HepG2 (cell line): ENCODE measurements around the gene TBC1D7. TPM values are rescaled to one million over a fixed set of nuclear protein-coding genes. Genes with fewer than 3 reads are reported as not detected.

Source experiments
- ATAC-seq: fragments of 200-7000 bp; cut with Tn5 transposase; 3 replicates; pipeline ENCODE4 v1.9.1; 2020; ENCODE audit warnings: mild to moderate bottlenecking, moderate library complexity
- BruUV-seq: library from RNA; stranded (reverse); fragments of 400-500 nt; replicated peaks from 2 replicates; lab custom pipeline; 2021; lab: Mats Ljungman, UMichigan
- CTCF ChIA-PET: fragments of 300-600 bp; formaldehyde crosslinking; extraction: SDS; loops from one replicate; lab custom pipeline; 2021; ENCODE audit warnings: low total read pairs, inconsistent platforms, low intra/inter-chr PET ratio; lab: Yijun Ruan, JAX
- POLR2A ChIA-PET: fragments of 350-600 bp; sonication (Branson Sonifier 250); formaldehyde crosslinking; loops from one replicate; lab custom pipeline; 2020; ENCODE audit warnings: antibody characterized with exemption, inconsistent platforms; lab: Yijun Ruan, JAX
- DNase-seq: peaks from one replicate; pipeline ENCODE4 v3.0.0-alpha.2; 2015; ENCODE audit warnings: low spot score
- FAIRE-seq: peaks from 3 replicates; lab custom pipeline; 2011; peaks lifted over from hg19 to GRCh38; lab: Jason Lieb, UNC
- H2AFZ ChIP-seq: one replicate; pipeline ENCODE4 v1.6.1; 2011; ENCODE audit warnings: low read length, inconsistent platforms
- H3K27ac ChIP-seq: fragments of 300-600 bp; 3 replicates; pipeline ENCODE4 v1.8.0; 2011; ENCODE audit warnings: mixed run types, mild to moderate bottlenecking, mixed read lengths, low read length, inconsistent platforms; ENCODE audit not compliant: insufficient read depth; ENCODE audit errors: extremely low read length
- H3K27me3 ChIP-seq, 2 experiments: fragments of 200-600 bp in 1 of 2; 2 replicates in 1 of 2; 3 replicates in 1 of 2; pipeline versions ENCODE4 v1.6.0 to v1.8.0; 2011; ENCODE audit warnings: low read length in 2 of 2, mild to moderate bottlenecking in 2 of 2, moderate library complexity in 2 of 2, inconsistent platforms in 1 of 2; ENCODE audit not compliant: insufficient read depth in 2 of 2, control insufficient read depth in 1 of 2
- H3K36me3 ChIP-seq, 2 experiments: fragments of 200-600 bp in 1 of 2; replicated peaks in 1 of 2; 2 replicates in 1 of 2; 3 replicates in 1 of 2; pipeline versions ENCODE4 v1.5.1 to v1.8.0; 2011; ENCODE audit warnings: low read length in 2 of 2, inconsistent platforms in 1 of 2; ENCODE audit not compliant: insufficient read depth in 2 of 2, control insufficient read depth in 1 of 2
- H3K4me1 ChIP-seq: 2 replicates; pipeline ENCODE4 v1.5.1; 2012; ENCODE audit warnings: low read length, inconsistent platforms; ENCODE audit not compliant: insufficient read depth
- H3K4me2 ChIP-seq: 2 replicates; pipeline ENCODE4 v1.6.0; 2011; ENCODE audit warnings: low read depth, low read length, inconsistent platforms
- H3K4me3 ChIP-seq, 3 experiments: fragments of 200-600 bp in 1 of 3; sonication (generic), shearing (Covaris generic) in 1 of 3; replicated peaks in 1 of 3; 2 replicates each; pipeline ENCODE4 v1.5.1; 2011 to 2016; ENCODE audit warnings: low read length in 3 of 3, inconsistent platforms in 2 of 3, low read depth in 2 of 3, mild to moderate bottlenecking in 2 of 3, control low read depth in 1 of 3, mixed read lengths in 1 of 3; ENCODE audit not compliant: insufficient read depth in 1 of 3
- H3K79me2 ChIP-seq: one replicate; pipeline ENCODE4 v1.6.1; 2011; ENCODE audit warnings: low read length, inconsistent platforms; ENCODE audit not compliant: insufficient read depth
- H3K9ac ChIP-seq: 2 replicates; pipeline ENCODE4 v1.6.0; 2011; ENCODE audit warnings: mild to moderate bottlenecking, low read depth, low read length, inconsistent platforms; ENCODE audit not compliant: insufficient read depth
- H3K9me3 ChIP-seq: 2 replicates; pipeline ENCODE4 v1.5.1; 2012; ENCODE audit warnings: mild to moderate bottlenecking, low read length
- H4K20me1 ChIP-seq: 2 replicates; pipeline ENCODE4 v1.6.0; 2011; ENCODE audit warnings: inconsistent platforms, mild to moderate bottlenecking, low read length, moderate library complexity; ENCODE audit not compliant: insufficient read depth
- AKAP8 ChIP-seq: sonication (generic); formaldehyde crosslinking; IDR thresholded peaks from 2 replicates; pipeline ENCODE4 v1.5.1; 2020; ENCODE audit warnings: mild to moderate bottlenecking, missing genetic modification reagents
- HMG20B ChIP-seq: conservative IDR thresholded peaks from 2 replicates; pipeline ENCODE4 v1.6.1; 2016; ENCODE audit warnings: missing genetic modification reagents, missing compliant biosample characterization
- HNRNPH1 ChIP-seq: fragments of 200-400 bp; formaldehyde crosslinking; optimal IDR thresholded peaks from 2 replicates; pipeline ENCODE3; 2017; ENCODE audit warnings: mild to moderate bottlenecking, low read depth, low read length
- IKZF1 ChIP-seq: fragments of 450-650 bp; IDR thresholded peaks from 2 replicates; pipeline ENCODE4 v1.7.1; 2016
- ISL2 ChIP-seq: sonication (generic); formaldehyde crosslinking; IDR thresholded peaks from 2 replicates; pipeline ENCODE4 v1.5.0; 2020; ENCODE audit warnings: missing genetic modification reagents
- JARID2 ChIP-seq: sonication (generic); formaldehyde crosslinking; IDR thresholded peaks from 2 replicates; pipeline ENCODE4 v1.8.1; 2023; ENCODE audit warnings: missing genetic modification reagents, inconsistent platforms; ENCODE audit not compliant: insufficient replicate concordance
- MIXL1 ChIP-seq: IDR thresholded peaks from 2 replicates; pipeline ENCODE4 v1.6.1; 2016
- NFE2L2 ChIP-seq: fragments of 150-350 bp; IDR thresholded peaks from 2 replicates; pipeline ENCODE4 v1.6.1; 2014; ENCODE audit warnings: low read length
- PAX8 ChIP-seq: sonication (generic); formaldehyde crosslinking; IDR thresholded peaks from 2 replicates; pipeline ENCODE4 v1.8.0; 2022; ENCODE audit warnings: mild to moderate bottlenecking, missing genetic modification reagents, borderline replicate concordance
- PHF8 ChIP-seq: sonication (generic); formaldehyde crosslinking; IDR thresholded peaks from 2 replicates; pipeline ENCODE4 v1.5.0; 2020; ENCODE audit warnings: missing genetic modification reagents
- PITX1 ChIP-seq: sonication (generic); formaldehyde crosslinking; IDR thresholded peaks from 2 replicates; pipeline ENCODE4 v1.5.1; 2020; ENCODE audit warnings: mild to moderate bottlenecking, missing genetic modification reagents
- PLSCR1 ChIP-seq: sonication (generic); formaldehyde crosslinking; IDR thresholded peaks from 2 replicates; pipeline ENCODE4 v1.5.0; 2020; ENCODE audit warnings: missing genetic modification reagents, mild to moderate bottlenecking, borderline replicate concordance
- TEAD3 ChIP-seq: optimal IDR thresholded peaks from 2 replicates; pipeline ENCODE3; 2016; ENCODE audit warnings: borderline replicate concordance
- ZFP36 ChIP-seq: fragments of 150-350 bp; IDR thresholded peaks from 2 replicates; pipeline ENCODE4 v1.6.1; 2018; ENCODE audit warnings: borderline replicate concordance, low read length, low read depth; ENCODE audit not compliant: partially characterized antibody
- ZNF232 ChIP-seq: sonication (generic); formaldehyde crosslinking; IDR thresholded peaks from 2 replicates; pipeline ENCODE4 v1.4.0; 2020; ENCODE audit warnings: missing genetic modification reagents, borderline replicate concordance
- ZNF567 ChIP-seq: sonication (generic); formaldehyde crosslinking; IDR thresholded peaks from 2 replicates; pipeline ENCODE4 v1.8.1; 2023; ENCODE audit warnings: mild to moderate bottlenecking, missing genetic modification reagents, borderline replicate concordance
- ZNF615 ChIP-seq: sonication (generic); formaldehyde crosslinking; IDR thresholded peaks from 2 replicates; pipeline ENCODE4 v1.5.0; 2020; ENCODE audit warnings: mild to moderate bottlenecking, missing genetic modification reagents, borderline replicate concordance
- ZNF816 ChIP-seq: sonication (generic); formaldehyde crosslinking; IDR thresholded peaks from 2 replicates; pipeline ENCODE4 v1.8.0; 2022; ENCODE audit warnings: missing genetic modification reagents, mild to moderate bottlenecking, borderline replicate concordance
- WGBS: methylation state at CpG from one replicate; pipeline ENCODE4 v1.1.6; 2017; ENCODE audit warnings: low lambda C conversion rate; 5-methylcytosine and 5-hydroxymethylcytosine counted together
- in situ Hi-C: cut with HindIII; loops from 2 replicates; pipeline ENCODE4 v1.10.0; 2017; ENCODE audit warnings: low pct_unique_long_range_greater_than_20kb; ENCODE audit not compliant: extremely low pct_ligation_motif_present
- intact Hi-C: fragments of 100-400 bp; cut with micrococcal nuclease; formaldehyde crosslinking; loops from one replicate; pipeline ENCODE4 v1.10.0; 2022; ENCODE audit not compliant: unreplicated experiment
- polyA plus RNA-seq, 8 experiments: library from polyadenylated mRNA; depleted of rRNA in 3 of 8; stranded (reverse) in 7 of 8; unstranded in 1 of 8; fragments of >200 nt; fragmentation: Illumina TruSeq in 4 of 8; extraction: Trizol in 4 of 8; gene quantifications; 2 replicates each; pipeline versions ENCODE4 v1.2.1 to v1.2.3, GENCODE V29; 2011 to 2016; ENCODE audit warnings: low read depth in 4 of 8, missing spikeins in 1 of 8, mixed read lengths in 1 of 8; ENCODE audit not compliant: insufficient read depth in 1 of 8
- total RNA-seq, 5 experiments: library from RNA; depleted of rRNA; stranded (reverse); fragments of >200 nt; fragmentation: Illumina TruSeq; extraction: Trizol; gene quantifications; 2 replicates each; pipeline ENCODE4 v1.2.3, GENCODE V29; 2016; ENCODE audit warnings: low read depth in 1 of 5
- TF ChIP-seq, protein P1 (sequence below): IDR thresholded peaks from 2 replicates; pipeline ENCODE4 v1.6.1; 2012; ENCODE audit warnings: inconsistent platforms

TBC1D7 gene
- total and polyA plus RNA-seq, 2 of the 13 experiments (the other 11 are each of a cell fraction or from before 2014, with no cell fraction given) = 23.3 to 30.8 TPM

- no TSS peak for BruUV-seq
- H3K4me2 ChIP-seq = no peak overlapping the region
- CTCF ChIA-PET = no interaction called here
- in situ Hi-C loops = no loop called here
- H3K9me3 ChIP-seq = no peaks in the 10 kb centered on the region
- intact Hi-C loops = no loop called here
- H3K79me2 ChIP-seq = no peaks in the 10 kb centered on the region
- no peak for DNase-seq
- H3K36me3 ChIP-seq = no peaks in the 10 kb centered on the region
- H4K20me1 ChIP-seq = no peaks in the 10 kb centered on the region; the same call in 1 of the 2 replicates
- peaks cover 16% of the 10 kb centered on the region for H3K4me1 ChIP-seq
- H3K4me3 ChIP-seq = no peak overlapping the region
- TF ChIP-seq PITX1 (CRISPR knock-in tag) = no peak
- no peak for TF ChIP-seq JARID2 (CRISPR knock-in tag)
- no peak for TF ChIP-seq ZNF567 (CRISPR knock-in tag)
- no peak for TF ChIP-seq ZNF816 (CRISPR knock-in tag)
- TF ChIP-seq HMG20B (CRISPR knock-in tag) = no peak
- TF ChIP-seq ISL2 (CRISPR knock-in tag) = no peak
- no peak for TF ChIP-seq ZNF615 (CRISPR knock-in tag)
- no peaks in the 10 kb centered on the region for H3K27me3 ChIP-seq
- no peak overlapping the region for H2AFZ ChIP-seq
- no peak for ATAC-seq
- H3K27ac ChIP-seq = no peak overlapping the region
- POLR2A ChIA-PET = no interaction called here
- H3K9ac ChIP-seq = no peak overlapping the region
- no peak for FAIRE-seq
- WGBS = 91% methylated on average over 6 of the region's 6 CpGs
Measured at GRCh38 chr6:13372076-13372475, 43.7 kb upstream of the TBC1D7 start.

DNA sequence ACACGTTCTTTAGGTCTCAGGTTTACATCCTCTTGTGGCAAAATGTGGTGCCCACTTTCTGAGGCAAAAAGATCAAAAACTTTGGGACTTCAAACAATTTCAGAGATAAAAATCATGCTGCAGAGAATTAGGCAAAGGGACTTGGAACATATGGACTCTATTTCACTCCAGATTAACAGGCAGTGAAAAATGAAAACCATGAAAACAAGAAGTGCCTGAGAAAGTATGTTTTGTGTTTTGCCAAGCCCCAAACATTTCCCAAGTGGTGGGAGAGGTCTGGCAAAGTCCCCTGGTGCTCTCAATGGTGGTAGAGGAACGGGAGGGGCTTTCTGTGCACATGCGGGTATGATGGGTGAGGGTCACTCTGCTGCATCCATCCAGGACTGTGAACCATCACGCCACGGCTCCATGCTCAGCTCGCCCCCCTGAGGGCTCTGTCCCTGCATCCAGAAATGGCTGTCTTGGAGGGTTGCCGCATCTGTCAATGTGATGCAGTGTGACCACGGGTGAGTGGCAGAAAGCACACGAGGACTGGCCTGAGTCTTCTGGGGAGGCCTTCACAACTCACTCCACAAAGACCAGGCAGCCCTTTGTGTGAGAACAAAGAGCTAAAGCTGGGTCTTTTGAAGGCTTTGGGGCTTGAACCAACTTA is 43.2 kb upstream of the TBC1D7 start:
- CTCF ChIA-PET = no interaction called here
- Histone ChIP-seq H4K20me1 (no peaks in the 10 kb centered on the region; the same call in 1 of the 2 replicates), H3K9me3 (no peaks in the 10 kb centered on the region), H3K79me2 (no peaks in the 10 kb centered on the region), H3K4me3 (no peak overlapping the region), H3K4me1 (peaks cover 16% of the 10 kb centered on the region), H2AFZ (no peak overlapping the region), H3K36me3 (no peaks in the 10 kb centered on the region), H3K27ac (no peak overlapping the region), H3K27me3 (no peaks in the 10 kb centered on the region), H3K4me2 (no peak overlapping the region), H3K9ac (no peak overlapping the region)
- WGBS = 90% methylated on average over 9 of the region's 9 CpGs
- BruUV-seq = no TSS peak
- DNase-seq (no peak), FAIRE-seq (no peak), ATAC-seq (no peak)
- POLR2A ChIA-PET = no interaction called here
- in situ Hi-C loops (no loop called here), intact Hi-C loops (no loop called here)
- TF ChIP-seq PHF8 (CRISPR knock-in tag) (no peak), NFE2L2 (no peak), HNRNPH1 (no peak), AKAP8 (CRISPR knock-in tag) (no peak), PLSCR1 (CRISPR knock-in tag) (no peak), IKZF1 (no peak), ZFP36 (no peak), PAX8 (CRISPR knock-in tag) (no peak), MIXL1 (CRISPR knock-in tag) (no peak), TEAD3 (CRISPR knock-in tag) (no peak), ZNF232 (CRISPR knock-in tag) (no peak)
- TF ChIP-seq, protein P1, sequence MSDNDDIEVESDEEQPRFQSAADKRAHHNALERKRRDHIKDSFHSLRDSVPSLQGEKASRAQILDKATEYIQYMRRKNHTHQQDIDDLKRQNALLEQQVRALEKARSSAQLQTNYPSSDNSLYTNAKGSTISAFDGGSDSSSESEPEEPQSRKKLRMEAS = no peak
